NCI-H446 treated with DMSO at 0.1 percent for 48 hours (cell line): Measurements from ENCODE around the gene SOD3.

Experiments
- DNase-seq: peaks from one replicate; lab custom pipeline; 2025; lab: John Stamatoyannopoulos, UW

The SOD3 gene

GRCh38 chr4:24794916-24795665 is at the start of gene SOD3:
Gene SOD3 (plus strand): TSS chr4:24795573. CDS start chr4:24799522, 3,949 bp downstream.
- DNase-seq: no peak

GRCh38 chr4:24747234-24747975 is 48.0 kb upstream of the SOD3 start:
- DNase-seq: no peak

DNA sequence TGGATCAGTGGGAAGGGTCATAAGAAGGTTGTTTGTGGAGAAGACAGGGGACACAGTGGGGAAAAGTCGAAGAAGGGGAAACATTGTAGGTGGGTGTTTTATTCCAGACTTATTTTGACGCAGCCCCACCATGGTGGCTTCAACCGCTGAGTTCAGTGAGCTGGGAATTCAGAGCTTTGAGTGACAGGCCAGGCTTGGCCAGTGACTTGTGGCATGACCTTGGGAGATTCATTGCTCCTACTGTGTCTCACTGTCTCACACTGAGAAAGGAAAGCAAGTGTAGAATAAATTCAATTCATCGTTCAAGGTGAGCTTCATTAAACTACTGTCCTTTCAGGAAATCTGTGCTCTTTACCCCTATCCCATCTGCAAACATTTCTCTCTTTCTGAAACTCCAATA is 47.4 kb upstream of the SOD3 start:
- no peak for DNase-seq

DNA sequence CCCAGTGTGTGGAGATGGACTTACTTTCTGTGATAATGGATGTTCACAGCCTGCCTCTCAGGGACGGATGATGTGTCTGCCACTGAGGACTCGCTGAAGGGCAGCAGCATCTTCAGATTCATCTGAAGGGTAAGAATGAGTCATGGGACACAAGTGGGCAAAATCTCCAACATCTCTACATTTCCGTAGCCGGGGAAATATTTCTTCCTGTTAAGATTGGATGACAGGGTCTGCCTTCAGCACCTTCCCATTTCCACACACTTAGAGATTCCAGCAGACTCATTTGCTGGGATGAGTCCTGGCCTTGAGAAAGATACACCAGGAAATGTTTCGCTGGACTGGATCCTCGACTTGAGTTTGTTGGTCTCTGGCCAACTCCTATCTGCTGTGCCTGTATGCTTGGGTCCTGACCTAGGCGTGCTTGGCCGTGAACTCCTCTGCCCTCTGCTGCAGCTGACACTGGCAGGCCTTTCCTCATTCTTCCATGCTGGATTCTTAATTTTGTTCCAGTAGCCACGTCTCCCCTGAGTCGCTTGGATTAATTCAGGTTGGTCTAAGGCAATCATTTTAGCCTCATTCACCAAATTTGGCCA is 46.5 kb upstream of the SOD3 start:
- no peak for DNase-seq

- no peak for DNase-seq
Measured at GRCh38 chr4:24750106-24750505, 45.3 kb upstream of the SOD3 start.

- no peak for DNase-seq
Measured at GRCh38 chr4:24751926-24752539, 43.3 kb upstream of the SOD3 start.

DNA sequence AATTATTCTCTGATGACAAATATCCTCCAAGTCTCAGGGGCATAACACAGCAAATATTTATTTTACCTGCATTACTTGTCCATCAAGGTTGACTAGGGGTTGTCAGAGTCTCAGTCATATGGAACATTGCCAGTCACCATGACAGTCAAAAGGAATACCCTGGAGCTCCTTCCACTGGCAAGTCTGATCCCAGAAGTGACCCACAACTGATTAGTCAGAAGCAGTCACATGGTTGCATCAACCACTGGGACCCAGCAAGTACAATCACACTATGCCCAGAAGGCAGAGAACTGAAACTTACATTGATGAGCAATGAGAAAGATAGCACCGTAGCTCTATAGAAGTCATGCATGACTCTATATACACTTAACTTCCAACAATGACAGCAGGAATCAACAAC is 41.9 kb upstream of the SOD3 start:
- no peak for DNase-seq

DNA sequence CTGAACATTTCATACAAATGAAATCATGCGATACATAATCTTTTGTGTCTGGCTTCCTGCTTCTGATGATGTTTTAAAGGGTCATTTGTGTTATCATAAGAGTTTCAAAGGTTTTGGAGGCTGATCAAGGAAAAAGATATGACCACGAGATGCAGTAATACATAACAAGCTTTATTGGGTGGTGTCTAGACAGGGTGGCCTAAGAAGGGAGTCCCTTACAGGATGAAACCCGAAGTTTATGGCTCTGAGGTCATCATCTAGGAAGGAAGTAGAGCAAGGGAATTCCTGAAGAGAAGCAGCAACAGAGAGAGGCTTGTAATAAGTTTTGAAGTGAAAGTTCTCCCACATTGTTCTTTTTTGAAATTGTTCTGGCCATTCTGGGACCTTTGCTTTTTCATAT is 40.8 kb upstream of the SOD3 start:
- no peak for DNase-seq

DNA sequence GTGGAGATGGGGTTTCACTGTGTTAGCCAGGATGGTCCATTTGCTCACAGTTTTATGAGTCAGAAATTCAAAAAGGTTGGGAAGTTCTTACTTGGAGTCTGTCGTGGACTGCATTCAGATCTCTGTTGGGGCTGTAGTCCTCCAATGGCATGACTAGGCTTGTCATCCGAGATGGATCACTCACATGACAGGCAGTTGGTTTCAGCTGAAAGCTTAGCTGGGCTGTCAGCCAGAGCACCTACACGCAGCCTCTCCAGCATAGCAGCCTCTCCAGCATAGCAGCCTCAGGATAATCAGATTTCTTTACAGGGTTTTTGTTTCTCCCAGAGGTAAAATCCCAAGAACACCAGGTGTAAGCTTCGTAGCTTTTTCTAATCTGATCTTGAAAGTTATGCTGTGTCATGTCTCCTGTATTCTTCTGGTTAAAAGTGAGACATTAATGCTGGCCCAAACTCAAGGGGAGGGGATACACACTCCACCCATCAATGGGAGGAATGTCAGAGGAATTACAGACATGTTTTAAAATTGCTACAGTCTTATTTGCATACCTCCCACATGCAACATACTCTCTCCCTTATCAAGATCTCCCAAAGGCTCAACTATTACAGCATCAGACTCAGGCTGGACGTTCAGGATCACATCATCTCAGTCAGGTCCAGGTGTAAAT is 31.6 kb upstream of the SOD3 start:
- DNase-seq: peak; percentile 43

- DNase-seq: no peak
Measured at GRCh38 chr4:24764345-24764744, 31.0 kb upstream of the SOD3 start.

- no peak for DNase-seq
Measured at GRCh38 chr4:24765376-24765988, 29.9 kb upstream of the SOD3 start.

- no peak for DNase-seq
Measured at GRCh38 chr4:24768006-24768405, 27.4 kb upstream of the SOD3 start.

GRCh38 chr4:24768604-24769003 is 26.8 kb upstream of the SOD3 start:
- no peak for DNase-seq

GRCh38 chr4:24769571-24769970 is 25.8 kb upstream of the SOD3 start:
- DNase-seq: no peak

DNA sequence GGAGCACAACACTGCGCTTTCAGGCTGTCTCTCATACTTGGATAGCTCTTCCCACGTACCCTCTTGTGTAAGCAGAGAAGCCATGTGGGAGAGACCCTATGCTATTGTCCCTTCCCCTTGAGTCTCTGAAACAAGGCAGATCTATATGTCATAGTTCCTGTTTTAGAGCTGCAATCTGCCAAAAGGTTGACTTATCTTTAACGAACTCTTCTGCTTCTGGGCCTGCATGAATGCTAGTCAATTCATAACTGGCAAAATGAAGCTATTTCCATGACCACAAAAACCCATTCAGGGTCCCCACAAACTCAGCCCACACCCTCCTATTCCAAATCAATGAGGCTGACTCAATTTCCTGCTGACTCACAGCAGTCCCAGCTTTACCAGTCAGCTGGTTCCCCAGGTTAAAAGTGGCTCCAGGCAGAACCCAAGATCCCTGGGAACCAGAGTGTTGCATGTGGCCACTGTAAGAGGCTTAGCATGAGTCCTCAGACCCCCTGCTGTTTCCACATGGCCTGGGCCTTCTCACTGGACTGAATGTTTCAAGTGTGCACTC is 25.3 kb upstream of the SOD3 start:
- no peak for DNase-seq

GRCh38 chr4:24770667-24771066 is 24.7 kb upstream of the SOD3 start:
- no peak for DNase-seq

GRCh38 chr4:24771241-24771640 is 24.1 kb upstream of the SOD3 start:
- DNase-seq: no peak

GRCh38 chr4:24772061-24772705 is 23.2 kb upstream of the SOD3 start:
- no peak for DNase-seq

DNA sequence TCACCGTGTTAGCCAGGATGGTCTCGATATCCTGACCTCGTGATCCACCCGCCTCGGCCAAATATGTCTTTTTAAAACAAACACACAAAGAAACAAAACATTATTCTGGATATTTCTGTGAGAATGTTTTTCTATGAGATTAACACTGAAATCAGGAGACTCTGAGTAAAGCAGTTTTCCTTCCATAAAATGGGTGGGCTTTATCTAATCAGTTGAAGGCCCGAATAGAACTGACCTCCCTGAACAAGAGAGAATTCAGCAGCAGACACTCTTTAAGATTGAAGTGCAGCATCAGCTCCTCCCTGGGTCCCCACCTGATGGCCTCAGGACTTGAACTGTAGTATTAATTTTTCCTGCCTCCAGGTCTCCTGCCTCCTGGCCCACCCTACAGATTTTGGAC is 22.4 kb upstream of the SOD3 start:
- DNase-seq: no peak

DNA sequence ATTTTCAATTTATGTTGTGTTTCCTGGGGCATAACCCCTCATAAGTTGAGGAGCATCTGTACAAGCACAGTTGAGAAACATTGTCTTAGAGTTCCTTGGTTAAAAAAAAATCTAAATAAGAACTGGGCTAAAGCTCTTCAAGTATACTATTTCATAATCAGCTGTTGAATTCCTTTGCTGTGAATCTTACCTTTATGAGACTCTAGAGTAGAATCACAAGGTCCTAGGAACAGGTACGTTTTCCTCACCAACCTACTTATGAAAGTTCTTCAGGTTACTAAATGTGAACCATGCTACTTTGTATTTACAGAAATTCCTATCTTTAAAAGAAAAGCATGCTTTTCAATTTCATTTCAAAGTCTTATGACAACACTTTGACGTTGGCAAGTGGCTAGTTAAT is 20.9 kb upstream of the SOD3 start:
- no peak for DNase-seq

DNA sequence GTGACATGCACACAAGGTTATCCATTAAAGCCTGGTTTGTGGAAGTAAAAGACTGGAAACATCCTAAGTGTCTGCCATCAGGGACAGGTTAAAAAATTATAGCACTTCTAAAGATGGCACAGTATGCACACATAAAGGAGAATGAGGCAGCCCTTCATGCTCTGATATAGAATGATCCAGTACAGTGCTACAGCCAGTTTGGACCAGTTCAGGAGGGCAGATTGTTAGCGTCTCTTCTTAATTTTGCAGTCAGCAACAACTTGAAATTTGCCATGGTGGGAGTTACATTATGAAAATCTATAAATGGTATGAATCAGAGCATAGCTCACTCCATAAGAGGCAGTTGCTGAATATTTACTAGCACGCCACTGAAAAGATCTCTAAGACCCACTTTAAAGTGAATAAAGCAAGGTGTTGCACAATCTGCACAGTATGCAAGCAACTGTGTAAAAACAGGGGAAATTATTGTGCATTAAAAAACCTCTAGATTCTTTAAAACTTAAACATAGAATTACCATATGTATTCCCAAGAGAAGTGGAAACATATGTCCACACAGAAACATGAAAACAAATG is 20.3 kb upstream of the SOD3 start:
- no peak for DNase-seq
